B cell (primary cell): ENCODE measurements around the gene TANK.

ENCODE experiments used
- EZH2 ChIP-seq: IDR thresholded peaks from 2 replicates; pipeline ENCODE4 v1.6.1; 2012; ENCODE audit warnings: borderline replicate concordance, low read depth, mild to moderate bottlenecking, moderate library complexity, low read length; ENCODE audit not compliant: insufficient read depth, poor library complexity, severe bottlenecking
- TF ChIP-seq, protein P1 (sequence below): fragments of 200-600 bp; IDR thresholded peaks from one replicate; pipeline ENCODE4 v1.8.0; 2022; ENCODE audit warnings: antibody characterized with exemption, mild to moderate bottlenecking

DNA sequence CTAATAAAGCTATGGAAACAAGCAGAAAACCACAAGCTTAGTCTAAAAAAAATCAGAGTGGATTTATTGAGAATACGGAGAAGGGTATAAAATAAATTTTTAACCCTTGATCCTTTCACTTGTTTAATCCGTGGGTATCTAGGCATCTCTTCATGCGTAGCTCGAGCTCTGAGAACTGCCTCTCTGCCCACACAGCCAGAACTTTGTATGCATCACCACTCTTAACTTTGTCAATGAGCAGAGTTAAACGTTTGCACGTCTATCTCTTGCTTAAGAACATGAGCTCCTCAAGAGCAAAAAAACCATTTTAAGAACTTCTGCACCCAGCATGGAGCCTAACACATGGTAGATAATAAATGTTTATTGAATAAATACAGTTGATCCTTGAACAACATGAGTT lies 26.9 kb upstream of the TANK start:
- no peak for TF ChIP-seq EZH2
- TF ChIP-seq, protein P1, sequence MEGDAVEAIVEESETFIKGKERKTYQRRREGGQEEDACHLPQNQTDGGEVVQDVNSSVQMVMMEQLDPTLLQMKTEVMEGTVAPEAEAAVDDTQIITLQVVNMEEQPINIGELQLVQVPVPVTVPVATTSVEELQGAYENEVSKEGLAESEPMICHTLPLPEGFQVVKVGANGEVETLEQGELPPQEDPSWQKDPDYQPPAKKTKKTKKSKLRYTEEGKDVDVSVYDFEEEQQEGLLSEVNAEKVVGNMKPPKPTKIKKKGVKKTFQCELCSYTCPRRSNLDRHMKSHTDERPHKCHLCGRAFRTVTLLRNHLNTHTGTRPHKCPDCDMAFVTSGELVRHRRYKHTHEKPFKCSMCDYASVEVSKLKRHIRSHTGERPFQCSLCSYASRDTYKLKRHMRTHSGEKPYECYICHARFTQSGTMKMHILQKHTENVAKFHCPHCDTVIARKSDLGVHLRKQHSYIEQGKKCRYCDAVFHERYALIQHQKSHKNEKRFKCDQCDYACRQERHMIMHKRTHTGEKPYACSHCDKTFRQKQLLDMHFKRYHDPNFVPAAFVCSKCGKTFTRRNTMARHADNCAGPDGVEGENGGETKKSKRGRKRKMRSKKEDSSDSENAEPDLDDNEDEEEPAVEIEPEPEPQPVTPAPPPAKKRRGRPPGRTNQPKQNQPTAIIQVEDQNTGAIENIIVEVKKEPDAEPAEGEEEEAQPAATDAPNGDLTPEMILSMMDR, result no peak
